CD4-positive, alpha-beta T cell (primary cell): ENCODE results near the gene SAMD5. TPM values are rescaled to one million over a fixed set of nuclear protein-coding genes. Genes with fewer than 3 reads are reported as not detected.

Experiments
- ATAC-seq: fragments of 200-7000 bp; cut with Tn5 transposase; one replicate; pipeline ENCODE4 v1.10.0; 2022; ENCODE audit warnings: mild to moderate bottlenecking; ENCODE audit not compliant: poor library complexity
- CTCF ChIA-PET: fragments of 350-600 bp; sonication (Branson Sonifier 250); formaldehyde crosslinking; loops from one replicate; lab custom pipeline; 2021; ENCODE audit warnings: antibody characterized with exemption, inconsistent platforms; lab: Charles Lee
- POLR2A ChIA-PET: fragments of 350-600 bp; sonication (Branson Sonifier 250); formaldehyde crosslinking; loops from one replicate; lab custom pipeline; 2021; ENCODE audit warnings: antibody characterized with exemption, inconsistent platforms; lab: Charles Lee
- DNase-seq, 14 experiments: peaks; one replicate each; pipeline ENCODE4 v3.0.0-alpha.2; 2013 to 2020; ENCODE audit warnings: mixed read lengths in 2 of 14
- H3K27ac ChIP-seq, 2 donors: one replicate each; pipeline versions ENCODE4 v1.5.1 to v1.7.0; 2013; ENCODE audit warnings: low read length in 2 of 2, low read depth in 1 of 2, mild to moderate bottlenecking in 1 of 2
- H3K27me3 ChIP-seq, 2 experiments: 1 replicate in 1 of 2; 2 replicates in 1 of 2; pipeline versions ENCODE4 v1.6.1 to v1.7.0; 2013; ENCODE audit warnings: low read length in 2 of 2, control low read depth in 1 of 2, mild to moderate bottlenecking in 1 of 2, moderate library complexity in 1 of 2; ENCODE audit not compliant: insufficient read depth in 2 of 2, control insufficient read depth in 1 of 2
- H3K36me3 ChIP-seq: one replicate; pipeline ENCODE4 v1.6.1; 2013; ENCODE audit warnings: low read length, control low read depth; ENCODE audit not compliant: insufficient read depth
- H3K4me1 ChIP-seq: one replicate; pipeline ENCODE4 v1.6.1; 2013; ENCODE audit warnings: low read length, control low read depth; ENCODE audit not compliant: insufficient read depth
- H3K4me3 ChIP-seq: one replicate; pipeline ENCODE4 v1.5.1; 2013; ENCODE audit warnings: mild to moderate bottlenecking, low read length, moderate library complexity
- H3K9me3 ChIP-seq, 2 experiments: 1 replicate in 1 of 2; 2 replicates in 1 of 2; pipeline versions ENCODE4 v1.6.1 to v1.7.0; 2013; ENCODE audit warnings: low read length in 2 of 2, mild to moderate bottlenecking in 2 of 2, control low read depth in 1 of 2, moderate library complexity in 1 of 2; ENCODE audit not compliant: control insufficient read depth in 1 of 2, insufficient read depth in 1 of 2
- H3K27ac Mint-ChIP-seq: one replicate; pipeline ENCODE4 v1.8.0; 2020; ENCODE audit warnings: mixed read lengths
- H3K27me3 Mint-ChIP-seq: one replicate; pipeline ENCODE4 v1.8.0; 2021; ENCODE audit warnings: mixed read lengths
- H3K36me3 Mint-ChIP-seq: one replicate; pipeline ENCODE4 v1.8.0; 2021; ENCODE audit warnings: low read depth, mixed read lengths
- H3K4me1 Mint-ChIP-seq: one replicate; pipeline ENCODE4 v1.8.0; 2021; ENCODE audit warnings: low read depth, mixed read lengths
- H3K4me3 Mint-ChIP-seq: one replicate; pipeline ENCODE4 v1.8.0; 2020; ENCODE audit warnings: mild to moderate bottlenecking, mixed read lengths
- H3K9me3 Mint-ChIP-seq: one replicate; pipeline ENCODE4 v1.8.0; 2020; ENCODE audit warnings: mixed read lengths
- intact Hi-C, 2 experiments: fragments of 100-400 bp; cut with DNase I in 1 of 2; cut with micrococcal nuclease in 1 of 2; formaldehyde crosslinking; loops; one replicate each; pipeline versions ENCODE4 v1.15.1 to v1.9.0; 2023 to 2025; cut with DNase I, micrococcal nuclease
- total RNA-seq, 174 experiments: library from RNA in 2 of 174; stranded (reverse) in 2 of 174; gene quantifications; one replicate each; pipeline ENCODE4 v1.2.3 and lab custom pipeline; 2021 to 2026
- TF ChIP-seq, protein P1 (sequence below): fragments of 200-600 bp; IDR thresholded peaks from one replicate; pipeline ENCODE4 v1.8.0; 2022; ENCODE audit warnings: antibody characterized with exemption, mild to moderate bottlenecking

The SAMD5 gene
- total RNA-seq, 2 experiments from 2014 or later, result not detected

DNA sequence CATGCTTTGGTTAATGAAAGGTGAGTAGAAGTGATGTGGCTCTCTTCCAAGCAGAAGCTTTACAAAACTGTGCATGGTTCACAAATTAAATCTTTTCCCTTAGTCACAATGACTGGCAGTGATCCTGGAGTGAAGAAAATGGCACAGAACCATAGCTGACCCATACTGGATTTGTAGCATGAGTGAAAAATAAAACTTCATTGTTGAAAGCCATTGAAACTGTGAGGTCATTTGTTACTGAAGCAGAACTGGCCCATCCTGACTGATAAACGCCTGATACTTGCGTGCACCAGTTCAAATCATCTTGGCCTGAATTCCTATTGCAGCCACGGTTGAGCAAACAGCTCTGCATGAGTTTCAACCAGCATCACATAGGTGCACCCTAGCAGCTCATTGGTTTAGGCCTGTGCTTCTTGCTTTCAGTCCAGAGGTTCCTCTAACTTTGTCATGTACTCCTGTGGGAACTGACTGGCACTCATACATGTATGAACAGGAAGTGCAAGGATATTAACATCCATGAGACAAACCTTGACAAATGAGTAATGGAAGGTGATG is 40.5 kb downstream of the SAMD5 start:
- H3K9me3 ChIP-seq, result peaks cover 0 to 4% of the 10 kb centered on the region in 2 experiments
- no peaks in the 10 kb centered on the region for H3K9me3 Mint-ChIP-seq
- no peaks in the 10 kb centered on the region for H3K36me3 Mint-ChIP-seq
- no peaks in the 10 kb centered on the region for H3K4me1 ChIP-seq
- no peaks in the 10 kb centered on the region for H3K27me3 Mint-ChIP-seq
- H3K27ac Mint-ChIP-seq, result no peak overlapping the region
- no peaks in the 10 kb centered on the region for H3K4me1 Mint-ChIP-seq
- TF ChIP-seq, protein P1, sequence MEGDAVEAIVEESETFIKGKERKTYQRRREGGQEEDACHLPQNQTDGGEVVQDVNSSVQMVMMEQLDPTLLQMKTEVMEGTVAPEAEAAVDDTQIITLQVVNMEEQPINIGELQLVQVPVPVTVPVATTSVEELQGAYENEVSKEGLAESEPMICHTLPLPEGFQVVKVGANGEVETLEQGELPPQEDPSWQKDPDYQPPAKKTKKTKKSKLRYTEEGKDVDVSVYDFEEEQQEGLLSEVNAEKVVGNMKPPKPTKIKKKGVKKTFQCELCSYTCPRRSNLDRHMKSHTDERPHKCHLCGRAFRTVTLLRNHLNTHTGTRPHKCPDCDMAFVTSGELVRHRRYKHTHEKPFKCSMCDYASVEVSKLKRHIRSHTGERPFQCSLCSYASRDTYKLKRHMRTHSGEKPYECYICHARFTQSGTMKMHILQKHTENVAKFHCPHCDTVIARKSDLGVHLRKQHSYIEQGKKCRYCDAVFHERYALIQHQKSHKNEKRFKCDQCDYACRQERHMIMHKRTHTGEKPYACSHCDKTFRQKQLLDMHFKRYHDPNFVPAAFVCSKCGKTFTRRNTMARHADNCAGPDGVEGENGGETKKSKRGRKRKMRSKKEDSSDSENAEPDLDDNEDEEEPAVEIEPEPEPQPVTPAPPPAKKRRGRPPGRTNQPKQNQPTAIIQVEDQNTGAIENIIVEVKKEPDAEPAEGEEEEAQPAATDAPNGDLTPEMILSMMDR, result no peak
- no peak overlapping the region for H3K27ac ChIP-seq
- ATAC-seq (no peak), DNase-seq (no peak)
- no peak overlapping the region for H3K4me3 Mint-ChIP-seq
- no peaks in the 10 kb centered on the region for H3K36me3 ChIP-seq
- ChIA-PET CTCF (no interaction called here), POLR2A (no interaction called here)
- H3K4me3 ChIP-seq, result no peak overlapping the region
- H3K27me3 ChIP-seq, result no peaks in the 10 kb centered on the region
- intact Hi-C loops, result no loop called here

DNA sequence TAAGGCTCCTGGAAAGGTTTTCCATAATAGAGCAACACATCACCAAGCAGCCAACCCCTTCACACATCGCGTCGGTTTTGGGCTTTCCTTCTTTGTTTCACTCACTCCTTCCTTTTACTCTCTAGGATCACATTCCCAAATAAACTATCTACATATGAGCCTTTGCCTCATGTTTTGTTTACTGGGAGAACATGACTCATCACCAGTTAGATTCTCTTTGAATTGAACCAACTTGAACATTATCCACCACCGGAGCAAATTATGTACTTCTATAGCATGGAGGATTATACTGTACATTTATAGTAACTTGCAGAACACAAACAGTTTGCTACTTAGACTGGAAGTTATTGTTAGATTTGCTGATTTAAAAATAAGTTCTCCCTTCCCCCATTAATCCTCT is 41.0 kb downstream of the SAMD5 start:
- Mint-ChIP-seq H3K4me1 (no peaks in the 10 kb centered on the region), H3K4me3 (no peak overlapping the region), H3K27me3 (no peaks in the 10 kb centered on the region), H3K36me3 (no peaks in the 10 kb centered on the region), H3K27ac (no peak overlapping the region), H3K9me3 (no peaks in the 10 kb centered on the region)
- ATAC-seq, result no peak
- Histone ChIP-seq H3K4me1 (no peaks in the 10 kb centered on the region), H3K4me3 (no peak overlapping the region), H3K36me3 (no peaks in the 10 kb centered on the region), H3K9me3 (peaks cover 0 to 4% of the 10 kb centered on the region in 2 experiments), H3K27ac (no peak overlapping the region), H3K27me3 (no peaks in the 10 kb centered on the region)
- ChIA-PET POLR2A (no interaction called here), CTCF (no interaction called here)
- DNase-seq, result no peak
- intact Hi-C loops, result no loop called here
- TF ChIP-seq, protein P1, result no peak

DNA sequence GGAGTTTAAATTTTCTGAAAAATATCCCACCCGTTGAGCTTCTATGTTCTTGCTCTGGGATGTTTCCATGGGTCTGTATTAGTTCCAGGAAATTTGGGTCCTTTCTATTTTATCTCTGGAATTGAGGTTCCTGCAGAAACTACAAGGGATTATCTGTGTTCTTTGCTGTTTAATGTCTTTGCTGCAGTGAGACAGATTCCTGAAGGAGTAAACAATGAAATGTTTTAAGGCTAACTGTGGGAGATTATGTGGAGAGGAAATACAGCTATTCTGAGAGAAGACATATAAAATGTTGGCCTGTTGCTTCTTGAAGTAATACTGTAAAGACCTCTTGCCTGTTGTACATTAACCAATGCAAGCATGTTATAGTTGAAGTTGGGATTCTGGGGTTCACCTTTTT is 43.5 kb downstream of the SAMD5 start:
- POLR2A ChIA-PET, result no interaction called here
- H3K4me1 Mint-ChIP-seq, result no peaks in the 10 kb centered on the region

More for the DNA sequence above, 43.5 kb downstream of the SAMD5 start:
- no peak for DNase-seq
- intact Hi-C loops, result no loop called here
- Mint-ChIP-seq H3K27me3 (no peaks in the 10 kb centered on the region), H3K27ac (no peak overlapping the region), H3K9me3 (no peaks in the 10 kb centered on the region), H3K4me3 (no peak overlapping the region), H3K36me3 (no peaks in the 10 kb centered on the region)
- ATAC-seq, result no peak
- Histone ChIP-seq H3K27me3 (no peaks in the 10 kb centered on the region), H3K9me3 (peaks cover 0 to 4% of the 10 kb centered on the region in 2 experiments), H3K4me3 (no peak overlapping the region), H3K27ac (no peak overlapping the region), H3K36me3 (no peaks in the 10 kb centered on the region), H3K4me1 (no peaks in the 10 kb centered on the region)
- CTCF ChIA-PET, result no interaction called here
- TF ChIP-seq, protein P1, result no peak
